GM11168 (cell line): ENCODE data around the gene LRSAM1.

Experiments
- in situ Hi-C: fragments of 300-500 bp; cut with MboI; formaldehyde crosslinking; loops from one replicate; pipeline ENCODE4 v1.12.0; 2022; ENCODE audit warnings: low sequenced_read_pairs; ENCODE audit not compliant: unreplicated experiment

The LRSAM1 gene

DNA sequence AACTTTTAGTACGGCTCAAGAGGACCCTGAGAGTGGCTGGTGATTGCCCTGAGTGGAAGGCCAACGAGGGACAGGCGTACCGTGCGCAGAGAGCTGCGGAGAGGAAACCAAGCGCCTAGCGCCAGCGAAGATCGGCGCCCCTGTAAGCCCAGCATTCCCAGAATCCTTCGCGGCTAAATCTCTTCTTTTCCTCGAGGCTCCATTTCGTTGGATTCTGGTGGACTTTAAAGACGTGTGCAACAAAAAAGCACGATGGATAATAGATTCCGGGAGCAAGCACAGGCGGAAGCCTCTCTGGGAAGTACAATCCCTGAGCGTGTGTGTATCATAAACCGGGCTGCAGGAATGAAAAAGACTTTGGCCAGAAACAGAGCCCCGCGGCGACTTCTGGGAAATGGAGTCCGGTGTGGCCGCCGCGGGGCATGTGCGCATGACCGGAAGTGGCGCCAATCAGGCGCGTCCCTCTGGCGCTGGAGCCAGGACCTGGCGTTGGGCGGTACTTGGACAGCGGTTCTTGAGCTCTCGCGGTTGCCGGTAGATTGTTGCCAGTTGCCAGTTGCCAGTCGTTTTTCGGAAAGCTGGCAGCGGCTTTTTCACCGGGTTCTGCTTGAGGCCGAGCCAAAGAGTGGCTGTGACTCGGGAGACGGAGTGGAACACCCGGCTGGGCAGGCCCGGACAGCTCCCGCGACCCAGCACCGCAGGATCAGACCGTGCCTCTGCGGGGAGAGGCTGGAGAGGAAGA, 27.2 kb upstream of the LRSAM1 start, which contains the start of gene ZNF79:
ZNF79 (plus strand) TSS at position 449 of the 742 bp plus-strand sequence. CDS start 406 bp downstream, outside the sequence.
- in situ Hi-C loops = no loop called here

DNA sequence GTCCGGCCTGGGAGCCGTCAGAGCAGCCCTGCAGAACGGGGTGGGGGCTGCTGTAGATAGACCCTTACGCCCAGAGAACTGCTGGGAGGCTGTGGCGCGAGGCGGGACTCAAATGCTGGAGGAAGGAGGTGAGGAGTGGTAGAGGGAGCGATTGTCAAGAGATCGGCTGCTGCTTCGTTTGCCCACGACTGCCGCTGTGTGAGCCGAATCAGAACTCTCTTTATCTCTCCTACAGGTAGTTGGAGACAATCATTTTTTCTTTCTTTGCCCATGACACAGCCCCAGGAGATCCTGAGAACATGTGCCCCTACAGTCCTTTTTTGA, 26.7 kb upstream of the LRSAM1 start:
- in situ Hi-C loops = no loop called here

DNA sequence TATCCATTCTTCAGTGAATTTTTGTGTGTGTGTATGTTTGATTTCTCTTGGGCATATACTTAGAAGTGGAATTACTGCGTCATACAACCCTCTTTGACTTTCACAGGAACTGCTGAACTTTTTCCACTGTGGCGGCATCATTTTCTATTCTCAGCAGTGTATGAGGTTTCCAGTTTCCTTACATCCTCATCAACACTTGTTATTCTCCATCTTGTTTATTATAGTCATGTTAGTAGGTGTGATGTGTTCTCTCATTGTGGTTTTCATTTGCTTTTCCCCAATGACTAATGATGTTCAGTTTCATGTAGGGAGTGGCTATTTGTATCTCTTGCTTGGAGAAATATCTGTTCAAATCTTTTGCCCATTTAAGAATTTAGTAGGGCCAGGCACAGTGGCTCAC, 24.6 kb upstream of the LRSAM1 start:
- in situ Hi-C loops = no loop called here

DNA sequence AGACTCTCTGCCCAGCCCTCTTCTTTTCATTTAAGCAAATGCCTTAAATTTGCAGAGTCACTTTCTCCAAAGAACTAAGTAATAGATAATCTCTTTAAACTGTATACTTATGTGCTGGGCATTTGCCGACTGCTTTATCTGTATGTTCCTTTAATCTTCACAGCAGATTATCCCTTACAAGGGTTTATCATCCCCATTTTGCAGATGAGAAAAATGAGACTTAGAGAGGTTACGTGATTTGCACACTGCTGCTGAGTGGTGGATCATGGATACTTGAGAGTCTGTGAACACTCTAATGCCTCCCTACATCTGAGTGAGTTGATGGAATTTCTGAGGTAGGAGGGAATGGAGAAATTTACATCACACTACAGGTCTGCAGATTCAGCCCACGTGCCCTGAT, 23.0 kb upstream of the LRSAM1 start:
- in situ Hi-C loops = no loop called here

DNA sequence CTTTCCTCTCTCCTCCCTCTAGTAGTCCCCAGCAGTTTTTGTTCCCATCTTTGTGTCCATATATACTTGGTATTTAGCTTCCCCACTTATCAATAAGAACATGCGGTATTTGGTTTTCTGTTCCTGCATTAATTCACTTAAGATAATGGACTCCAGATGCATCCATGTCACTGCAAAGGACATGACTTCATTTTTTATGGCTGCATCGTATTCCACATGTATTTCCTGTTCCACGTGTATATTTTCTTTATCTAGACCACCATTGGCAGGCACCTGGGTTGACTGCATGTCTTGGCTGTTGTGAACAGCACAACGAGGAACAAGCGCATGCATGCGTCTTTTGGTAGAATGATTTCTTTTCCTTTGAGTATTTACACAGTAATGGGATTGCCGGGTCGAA, 20.9 kb upstream of the LRSAM1 start:
- in situ Hi-C loops = no loop called here

DNA sequence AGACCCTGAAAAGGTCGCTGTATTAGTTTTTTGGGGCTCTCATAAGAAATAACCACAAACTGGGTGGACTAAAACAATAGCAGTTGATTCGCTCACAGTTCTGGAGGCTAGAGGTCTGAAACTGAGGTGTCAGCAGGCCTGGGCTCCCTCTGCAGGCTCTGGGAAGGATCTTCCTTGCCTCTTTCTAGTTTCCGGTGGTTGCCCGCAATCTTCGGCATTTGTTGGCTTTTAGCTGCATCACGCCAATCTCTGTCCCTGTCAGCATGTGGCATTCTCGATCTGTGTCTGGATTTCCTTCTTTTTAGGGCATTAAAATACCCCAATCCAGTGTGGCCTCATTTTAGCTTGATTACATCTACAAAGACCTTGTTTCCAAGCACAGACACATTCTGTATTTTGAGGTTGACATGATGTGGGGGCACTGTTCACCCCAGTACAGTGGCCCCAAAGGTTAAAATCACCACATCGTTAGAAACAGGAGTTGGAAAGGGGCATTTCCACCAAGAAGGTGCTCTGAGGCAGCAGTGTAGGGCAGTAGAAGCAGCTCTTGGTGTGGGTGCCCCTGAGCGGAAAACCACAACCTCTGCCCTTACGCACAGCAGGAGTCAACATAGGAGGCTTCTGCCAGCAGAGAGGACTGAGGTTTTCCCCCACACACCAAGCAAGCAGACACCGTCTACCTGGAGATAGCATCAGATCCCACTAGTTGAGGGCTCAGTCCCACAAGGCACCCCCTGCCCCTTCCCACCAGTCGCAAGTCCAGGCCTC, 13.6 kb upstream of the LRSAM1 start:
- in situ Hi-C loops = no loop called here

DNA sequence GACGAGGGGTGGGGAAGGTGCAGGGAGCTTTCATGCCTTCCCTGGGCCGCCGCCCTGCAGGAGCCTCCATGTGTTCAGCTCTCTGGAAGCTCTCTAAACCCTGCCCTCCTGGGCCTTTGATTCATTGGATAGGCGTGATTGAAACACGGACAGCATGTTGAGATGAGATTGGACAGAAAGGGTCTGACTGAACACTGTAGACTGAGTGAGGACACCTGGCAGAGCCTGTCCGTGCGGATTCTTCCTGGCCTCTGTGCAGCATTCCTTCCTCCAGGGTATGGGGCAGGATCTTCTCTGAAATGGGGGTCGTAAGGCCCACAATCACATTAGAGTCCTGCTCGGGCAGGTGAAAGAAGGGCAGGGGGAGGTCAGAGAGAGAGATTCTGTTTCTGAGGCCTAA, 12.9 kb upstream of the LRSAM1 start:
- in situ Hi-C loops = no loop called here

DNA sequence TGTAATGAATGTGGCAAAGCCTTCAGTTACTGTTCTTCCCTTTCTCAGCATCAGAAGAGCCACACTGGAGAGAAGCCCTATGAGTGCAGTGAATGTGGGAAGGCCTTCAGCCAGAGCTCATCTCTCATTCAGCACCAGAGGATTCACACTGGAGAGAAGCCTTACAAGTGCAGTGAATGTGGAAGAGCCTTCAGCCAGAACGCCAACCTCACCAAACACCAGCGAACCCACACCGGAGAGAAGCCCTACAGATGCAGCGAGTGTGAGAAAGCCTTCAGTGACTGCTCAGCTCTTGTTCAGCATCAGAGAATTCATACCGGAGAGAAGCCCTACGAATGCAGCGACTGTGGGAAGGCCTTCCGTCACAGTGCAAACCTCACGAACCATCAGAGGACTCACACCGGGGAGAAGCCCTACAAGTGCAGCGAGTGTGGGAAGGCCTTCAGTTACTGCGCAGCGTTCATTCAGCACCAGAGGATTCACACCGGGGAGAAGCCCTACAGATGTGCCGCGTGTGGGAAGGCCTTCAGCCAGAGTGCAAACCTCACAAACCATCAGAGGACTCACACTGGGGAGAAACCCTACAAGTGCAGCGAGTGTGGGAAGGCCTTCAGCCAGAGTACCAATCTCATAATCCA, 6.9 kb upstream of the LRSAM1 start:
- in situ Hi-C loops = no loop called here

DNA sequence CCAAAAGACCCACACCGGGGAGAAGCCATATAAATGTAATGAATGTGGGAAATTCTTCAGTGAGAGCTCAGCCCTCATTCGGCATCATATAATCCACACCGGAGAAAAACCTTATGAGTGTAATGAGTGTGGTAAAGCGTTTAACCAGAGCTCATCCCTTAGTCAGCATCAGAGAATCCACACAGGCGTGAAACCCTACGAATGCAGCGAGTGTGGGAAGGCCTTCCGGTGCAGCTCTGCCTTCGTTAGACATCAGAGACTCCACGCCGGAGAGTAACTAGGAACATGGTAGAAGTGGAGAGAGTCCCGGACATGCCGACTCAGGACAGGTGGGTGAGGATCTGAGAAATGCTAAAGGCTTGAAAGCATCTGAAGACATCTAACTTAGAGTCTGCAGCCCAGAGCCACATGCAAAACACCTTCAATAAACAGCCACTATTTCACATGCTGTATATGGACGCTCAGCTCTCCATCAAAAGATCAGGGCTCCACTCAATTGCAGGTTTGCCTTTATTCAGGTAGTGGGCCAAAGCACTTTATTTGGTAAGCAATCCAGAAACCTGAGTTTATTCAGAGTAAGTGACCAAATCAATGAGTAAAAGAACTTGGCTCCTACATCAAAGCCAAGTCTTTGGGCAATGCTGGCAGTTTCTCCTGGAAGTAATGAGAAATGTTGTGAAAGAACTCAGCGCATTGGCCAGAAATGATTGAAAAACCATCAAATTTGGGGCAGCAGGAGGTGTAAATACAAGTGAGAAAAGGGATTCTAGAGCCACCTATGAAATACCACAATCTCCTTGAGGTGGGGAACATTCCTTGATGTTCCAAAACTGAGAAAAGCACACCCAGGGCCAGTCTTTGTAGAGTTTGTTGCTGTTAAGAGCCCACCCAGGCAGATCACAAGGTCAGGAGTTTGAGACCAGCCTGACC, 6.1 kb upstream of the LRSAM1 start:
- in situ Hi-C loops = no loop called here

DNA sequence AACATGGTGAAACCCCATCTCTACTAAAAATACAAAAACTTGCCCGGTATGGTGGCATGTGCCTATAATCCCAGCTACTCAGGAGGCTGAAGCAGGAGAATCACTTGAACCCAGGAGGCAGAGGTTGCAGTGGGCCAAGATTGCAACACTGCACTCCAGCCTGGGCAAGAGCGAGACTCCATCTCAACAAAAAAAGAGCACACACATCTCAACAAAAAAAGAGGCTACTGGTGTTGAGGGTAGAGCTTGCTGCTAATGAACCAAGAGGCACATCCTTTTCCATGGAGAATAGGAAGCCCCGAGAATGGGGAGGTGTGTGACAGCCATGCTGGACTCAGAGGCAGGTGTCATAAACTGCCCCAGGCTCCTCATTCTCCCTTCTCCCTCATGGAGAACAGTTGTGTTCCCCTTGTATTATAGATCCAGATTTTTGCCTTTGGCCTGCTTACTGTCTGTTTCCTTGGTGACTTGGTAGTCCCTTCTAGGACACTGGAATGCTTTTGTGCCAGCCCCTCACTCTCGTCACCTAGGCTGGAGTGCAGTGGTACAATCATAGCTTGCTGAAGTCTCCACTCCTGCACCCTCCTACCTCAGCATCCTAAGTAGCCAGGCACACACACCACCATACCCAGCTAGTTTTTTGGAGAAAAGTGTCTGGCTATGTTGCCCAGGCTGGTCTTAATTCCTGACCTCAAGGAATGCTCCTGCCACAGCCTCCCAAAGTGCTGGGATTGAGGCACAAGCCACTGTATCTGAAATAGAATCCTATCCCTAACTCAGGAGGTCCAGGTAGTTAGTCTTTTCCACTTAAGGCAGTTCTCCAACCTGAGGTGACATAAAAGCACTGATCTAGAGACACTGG, 5.2 kb upstream of the LRSAM1 start:
- in situ Hi-C loops = no loop called here

DNA sequence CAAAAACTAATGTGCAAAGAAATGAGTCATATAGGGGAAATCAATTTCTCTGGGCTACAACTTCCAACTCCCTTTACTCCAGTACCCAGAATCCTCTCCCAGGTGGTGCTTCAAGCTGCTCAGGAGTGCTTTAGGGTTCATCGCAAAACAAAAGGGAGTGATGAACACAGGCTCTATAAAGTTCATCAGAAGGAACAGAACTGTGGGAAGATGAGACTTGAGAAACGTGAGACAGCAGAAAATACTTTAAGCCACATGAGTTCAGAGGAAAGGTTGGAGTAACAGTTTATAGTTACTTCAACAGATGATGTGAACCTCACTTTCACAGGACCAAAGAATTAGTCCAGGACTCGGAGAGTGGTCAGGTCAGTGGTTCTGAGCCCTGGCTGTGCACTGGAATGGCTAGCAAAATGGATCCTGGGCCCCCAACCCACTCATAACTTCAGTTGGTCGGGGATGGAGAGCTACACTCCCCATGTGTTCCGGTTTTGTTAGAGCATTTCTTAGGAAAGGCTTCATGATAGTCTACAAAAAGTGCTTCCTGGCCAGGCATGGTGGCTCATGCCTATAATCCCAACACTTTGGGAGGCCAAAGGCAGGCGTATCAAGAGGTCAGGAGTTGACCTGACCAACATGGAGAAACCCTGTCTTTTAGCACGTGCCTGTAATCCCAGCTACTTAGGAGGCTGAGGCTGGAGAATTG, 4.4 kb upstream of the LRSAM1 start:
- in situ Hi-C loops = no loop called here

DNA sequence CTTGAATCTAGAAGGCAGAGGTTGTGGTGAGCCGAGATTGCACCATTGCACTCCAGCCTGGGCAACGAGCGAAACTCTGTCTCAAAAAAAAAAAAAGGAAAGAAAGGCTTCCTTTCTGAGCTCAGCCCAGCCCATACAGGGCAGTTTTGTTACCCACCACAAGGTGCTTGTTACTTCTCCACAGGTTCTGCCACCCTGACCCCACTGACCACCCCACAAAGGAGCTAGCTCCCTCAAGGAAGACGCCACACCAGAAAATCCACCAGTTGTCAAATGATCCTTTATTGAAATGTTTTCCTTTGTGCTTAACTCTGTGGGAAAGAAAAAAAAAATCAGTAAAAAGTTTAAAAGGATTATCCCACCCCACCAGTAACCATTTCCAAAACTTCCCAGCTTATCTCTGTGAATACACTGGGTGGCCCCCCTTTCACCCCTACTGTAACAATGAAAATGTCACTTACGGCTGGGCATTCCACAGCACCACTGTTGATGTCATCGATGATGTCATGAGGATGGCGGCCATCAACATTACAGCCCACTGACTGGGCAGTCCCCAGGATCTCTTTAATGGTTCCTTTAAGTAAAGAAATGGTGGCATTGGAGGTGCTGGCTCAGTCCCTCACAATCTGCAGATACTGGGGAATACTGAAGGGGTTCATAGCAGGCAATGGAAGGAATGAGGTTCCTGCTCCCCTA, 3.7 kb upstream of the LRSAM1 start:
- in situ Hi-C loops = no loop called here

DNA sequence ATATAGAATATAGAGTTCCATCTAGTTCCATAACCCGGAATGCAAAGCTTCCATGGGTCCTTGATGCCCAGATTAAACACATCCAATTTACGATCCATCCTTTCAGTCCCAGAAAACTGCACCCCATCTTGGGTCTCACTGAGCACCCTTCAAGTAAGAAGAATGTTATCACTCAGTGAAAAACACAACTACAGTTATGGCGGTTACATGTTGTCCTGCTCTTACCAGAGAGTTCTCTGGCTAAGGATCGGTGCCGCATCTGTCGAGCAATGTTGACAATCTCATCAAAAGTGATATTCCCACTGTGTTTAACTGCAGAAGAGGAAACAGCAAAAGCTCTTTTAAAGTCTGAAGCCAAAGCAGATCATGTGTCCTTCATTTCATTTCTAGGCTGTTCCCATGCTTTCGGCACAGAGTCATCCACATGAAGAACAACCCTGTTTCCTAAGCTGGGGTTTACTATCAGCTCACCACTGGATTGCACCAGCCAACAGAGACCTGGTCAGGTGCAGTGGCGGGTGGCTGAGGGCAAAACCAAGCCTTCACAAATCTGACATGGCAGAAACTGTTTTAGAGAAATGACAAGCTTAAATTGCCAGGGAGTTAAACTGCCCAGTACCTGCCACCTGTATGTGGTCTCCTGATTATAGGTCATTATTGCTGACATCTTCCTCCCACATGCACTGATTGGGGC, 3.1 kb upstream of the LRSAM1 start:
- in situ Hi-C loops = no loop called here

DNA sequence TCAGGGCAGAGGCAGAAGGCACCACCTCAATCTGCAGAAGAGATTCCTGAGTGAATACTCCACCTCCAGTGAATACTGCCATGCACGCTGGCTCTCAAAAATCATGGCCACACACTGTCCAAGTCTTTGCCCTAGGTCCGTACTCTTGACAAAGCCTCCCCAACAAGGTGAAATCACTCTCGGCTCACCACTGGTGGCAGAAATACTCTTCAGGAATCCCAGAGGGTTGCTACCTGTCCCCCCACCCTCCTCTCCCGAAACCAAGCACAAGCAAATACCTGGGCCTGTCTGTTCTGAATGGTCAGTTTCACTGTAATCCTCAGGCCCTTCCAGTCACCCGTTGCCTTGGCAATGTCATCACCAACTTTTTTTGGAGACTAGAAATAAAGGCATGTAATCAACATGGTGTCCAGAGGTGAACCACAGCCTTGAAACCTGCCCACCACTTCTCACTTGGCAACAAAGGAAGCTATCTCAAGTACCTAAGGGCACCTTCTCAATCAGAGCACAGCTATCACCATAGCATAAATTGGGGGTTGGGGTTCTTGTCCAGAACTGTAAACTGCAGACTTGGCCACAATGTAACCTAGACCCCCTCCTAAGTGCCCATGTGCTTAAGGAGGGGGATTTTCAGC, 1.9 kb upstream of the LRSAM1 start:
- in situ Hi-C loops = no loop called here

DNA sequence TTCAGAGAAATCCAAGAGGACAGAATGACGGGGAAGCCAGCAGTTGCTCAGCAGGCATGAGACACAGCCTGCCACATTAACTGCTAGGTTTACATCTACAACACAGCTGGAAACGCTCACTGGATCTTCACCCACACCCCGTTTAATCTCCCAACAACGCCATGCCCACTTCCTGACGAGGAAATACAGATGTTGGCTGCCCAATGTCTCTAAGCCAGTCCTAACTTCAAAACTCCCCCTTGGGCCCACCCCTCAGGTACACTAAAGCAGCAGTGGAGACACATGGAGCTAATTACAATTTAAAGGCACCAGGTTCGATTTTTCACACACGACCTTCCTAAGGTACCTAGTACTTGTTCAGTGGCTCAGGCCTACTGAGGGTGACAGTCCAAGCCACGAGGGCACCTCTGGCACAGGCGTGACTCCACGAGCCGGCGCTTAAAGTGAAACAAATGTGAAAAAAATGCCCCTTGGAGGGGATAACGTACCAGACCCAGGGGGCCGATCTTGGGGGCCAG, 1.0 kb upstream of the LRSAM1 start:
- in situ Hi-C loops = no loop called here

DNA sequence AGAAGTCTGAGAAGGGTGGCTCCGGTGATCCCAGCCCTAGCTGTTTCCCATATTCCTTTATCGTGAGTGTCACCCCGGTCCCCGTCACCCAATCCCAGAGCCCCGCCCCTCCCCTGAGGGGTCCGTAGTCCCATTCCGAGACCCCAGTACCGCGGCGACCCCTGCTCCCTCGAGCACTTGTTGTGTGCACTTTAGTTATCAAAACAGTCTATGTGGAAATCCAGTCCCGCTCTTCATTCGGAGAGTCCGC, 223 bp downstream of the LRSAM1 start:
- in situ Hi-C loops = no loop called here
